ENCODE measurements around the gene YIF1A.

DNA sequence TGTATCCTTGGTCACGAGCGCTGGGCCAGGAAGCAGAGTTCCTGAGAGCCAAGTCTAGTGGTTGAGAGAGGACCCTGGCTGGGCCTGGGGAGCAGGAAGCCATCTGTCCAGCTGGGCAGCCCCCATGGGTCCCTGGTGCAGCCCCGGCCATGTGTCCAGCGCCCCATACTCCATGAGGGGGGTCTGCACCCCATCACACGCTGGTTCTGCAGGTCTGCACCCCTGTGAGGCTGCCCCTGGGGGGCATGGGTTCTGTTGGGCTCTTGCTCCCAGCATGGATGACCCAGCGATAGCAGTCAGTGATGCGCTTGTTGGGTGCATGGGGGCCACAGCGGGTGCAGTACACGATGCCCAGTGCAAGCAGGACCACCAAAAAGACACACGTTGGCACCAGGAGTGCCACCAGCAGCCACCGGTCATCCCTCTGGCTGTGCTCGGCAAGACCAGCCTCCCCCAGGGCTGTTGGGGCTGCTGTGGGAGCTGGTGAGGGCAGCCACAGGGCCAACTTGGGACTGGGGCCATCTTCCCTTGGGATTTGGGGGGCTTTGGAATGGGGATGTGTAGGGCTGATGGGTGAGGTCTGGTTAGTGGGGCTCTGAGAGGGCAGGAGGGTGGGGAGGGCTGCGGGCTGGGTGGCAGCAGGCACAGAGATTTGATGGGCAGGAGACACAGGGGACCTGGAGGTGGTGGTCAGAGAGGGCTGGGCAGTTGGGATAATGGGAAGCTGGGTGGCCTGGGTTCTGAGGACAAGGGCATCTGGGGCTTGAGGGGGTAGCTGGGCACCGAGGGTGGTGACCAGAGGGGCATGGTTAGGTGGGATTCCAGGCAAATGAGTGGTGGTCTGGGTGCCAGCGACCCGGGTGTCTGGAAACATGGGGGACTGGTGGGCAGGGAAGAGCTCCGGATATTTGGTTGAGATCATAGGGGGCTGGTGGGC is 25.9 kb upstream of the YIF1A start:
- TF ChIP-seq, protein P1, sequence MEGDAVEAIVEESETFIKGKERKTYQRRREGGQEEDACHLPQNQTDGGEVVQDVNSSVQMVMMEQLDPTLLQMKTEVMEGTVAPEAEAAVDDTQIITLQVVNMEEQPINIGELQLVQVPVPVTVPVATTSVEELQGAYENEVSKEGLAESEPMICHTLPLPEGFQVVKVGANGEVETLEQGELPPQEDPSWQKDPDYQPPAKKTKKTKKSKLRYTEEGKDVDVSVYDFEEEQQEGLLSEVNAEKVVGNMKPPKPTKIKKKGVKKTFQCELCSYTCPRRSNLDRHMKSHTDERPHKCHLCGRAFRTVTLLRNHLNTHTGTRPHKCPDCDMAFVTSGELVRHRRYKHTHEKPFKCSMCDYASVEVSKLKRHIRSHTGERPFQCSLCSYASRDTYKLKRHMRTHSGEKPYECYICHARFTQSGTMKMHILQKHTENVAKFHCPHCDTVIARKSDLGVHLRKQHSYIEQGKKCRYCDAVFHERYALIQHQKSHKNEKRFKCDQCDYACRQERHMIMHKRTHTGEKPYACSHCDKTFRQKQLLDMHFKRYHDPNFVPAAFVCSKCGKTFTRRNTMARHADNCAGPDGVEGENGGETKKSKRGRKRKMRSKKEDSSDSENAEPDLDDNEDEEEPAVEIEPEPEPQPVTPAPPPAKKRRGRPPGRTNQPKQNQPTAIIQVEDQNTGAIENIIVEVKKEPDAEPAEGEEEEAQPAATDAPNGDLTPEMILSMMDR (IDR thresholded peaks at IDR 0.05; ENCODE audit: borderline replicate concordance, extremely low read depth, low read length, poor library complexity, severe bottlenecking) = no peak
- no peak for TF ChIP-seq EZH2 (IDR thresholded peaks at IDR 0.05; ENCODE audit: borderline replicate concordance, low read depth, low read length, severe bottlenecking)

Measured in DND-41 (cell line).